Liver (tissue), 9 donors: ENCODE measurements around the gene MAG. TPM values are rescaled to one million over a fixed set of nuclear protein-coding genes. Genes with fewer than 3 reads are reported as not detected.

Source experiments
- DNase-seq: peaks from one replicate; pipeline ENCODE4 v3.0.0-alpha.2; 2017; ENCODE audit warnings: low spot score
- H3K27ac ChIP-seq, 2 donors: one replicate each; pipeline ENCODE4 v1.7.0; 2013; ENCODE audit warnings: inconsistent platforms in 2 of 2, low read length in 2 of 2, control low read depth in 1 of 2, low read depth in 1 of 2, mild to moderate bottlenecking in 1 of 2
- H3K27me3 ChIP-seq, 4 donors: one replicate each; pipeline versions ENCODE4 v1.6.1 to v1.7.0; 2013; ENCODE audit warnings: low read length in 3 of 4, inconsistent platforms in 1 of 4, mild to moderate bottlenecking in 1 of 4, moderate library complexity in 1 of 4; ENCODE audit not compliant: control insufficient read depth in 4 of 4, insufficient read depth in 4 of 4
- H3K36me3 ChIP-seq, 4 donors: one replicate each; pipeline versions ENCODE4 v1.6.1 to v1.7.0; 2013; ENCODE audit warnings: low read length in 3 of 4, mild to moderate bottlenecking in 3 of 4, low read depth in 1 of 4, moderate library complexity in 1 of 4; ENCODE audit not compliant: control insufficient read depth in 4 of 4, insufficient read depth in 3 of 4
- H3K4me1 ChIP-seq, 4 donors: one replicate each; pipeline versions ENCODE4 v1.6.1 to v1.7.0; 2013; ENCODE audit warnings: low read length in 3 of 4, mild to moderate bottlenecking in 3 of 4, moderate library complexity in 1 of 4; ENCODE audit not compliant: control insufficient read depth in 4 of 4, insufficient read depth in 4 of 4
- H3K4me3 ChIP-seq, 3 donors: one replicate each; pipeline versions ENCODE4 v1.6.1 to v1.7.0; 2013; ENCODE audit warnings: low read length in 3 of 3, control low read depth in 1 of 3, low read depth in 1 of 3, mild to moderate bottlenecking in 1 of 3
- H3K9ac ChIP-seq, 2 donors: one replicate each; pipeline ENCODE4 v1.7.0; 2013; ENCODE audit warnings: low read length in 2 of 2, mild to moderate bottlenecking in 2 of 2, moderate library complexity in 2 of 2, control low read depth in 1 of 2, low read depth in 1 of 2
- H3K9me3 ChIP-seq, 4 donors: one replicate each; pipeline versions ENCODE4 v1.6.1 to v1.7.0; 2013; ENCODE audit warnings: low read length in 3 of 4; ENCODE audit not compliant: control insufficient read depth in 4 of 4
- CTCF ChIP-seq: fragments of 150-350 bp; IDR thresholded peaks from 2 replicates; pipeline ENCODE4 v1.5.1; 2017; ENCODE audit warnings: improper control_type of control experiment, low read depth, low read length; ENCODE audit not compliant: missing input control
- EGR1 ChIP-seq, 2 donors: IDR thresholded peaks; 2 replicates each; pipeline ENCODE4 v1.6.1; 2016 to 2018; ENCODE audit warnings: antibody characterized with exemption in 2 of 2, low read depth in 2 of 2
- FOXA1 ChIP-seq: IDR thresholded peaks from 2 replicates; pipeline ENCODE4 v1.6.1; 2016; ENCODE audit warnings: antibody characterized with exemption
- FOXA2 ChIP-seq: IDR thresholded peaks from 2 replicates; pipeline ENCODE4 v1.6.1; 2016; ENCODE audit warnings: antibody characterized with exemption
- GABPA ChIP-seq, 2 donors: IDR thresholded peaks in 1 of 2; conservative IDR thresholded peaks in 1 of 2; 2 replicates each; pipeline ENCODE4 v1.6.1; 2016; ENCODE audit warnings: antibody characterized with exemption in 2 of 2, mild to moderate bottlenecking in 1 of 2, moderate library complexity in 1 of 2
- HNF4A ChIP-seq, 2 donors: conservative IDR thresholded peaks; 2 replicates each; pipeline ENCODE4 v1.6.1; 2016; ENCODE audit warnings: antibody characterized with exemption in 2 of 2, mild to moderate bottlenecking in 2 of 2
- HNF4G ChIP-seq: IDR thresholded peaks from 2 replicates; pipeline ENCODE4 v1.6.1; 2016; ENCODE audit warnings: antibody characterized with exemption
- NR2F2 ChIP-seq: IDR thresholded peaks from 2 replicates; pipeline ENCODE4 v1.6.1; 2016; ENCODE audit warnings: antibody characterized with exemption
- RAD21 ChIP-seq, 2 donors: IDR thresholded peaks; 2 replicates each; pipeline ENCODE4 v1.6.1; 2016; ENCODE audit warnings: antibody characterized with exemption in 2 of 2, mild to moderate bottlenecking in 2 of 2
- RXRA ChIP-seq, 2 donors: IDR thresholded peaks; 2 replicates each; pipeline ENCODE4 v1.6.1; 2017 to 2018; ENCODE audit warnings: antibody characterized with exemption in 2 of 2, mild to moderate bottlenecking in 1 of 2
- SP1 ChIP-seq: IDR thresholded peaks from 2 replicates; pipeline ENCODE4 v1.6.1; 2018; ENCODE audit warnings: antibody characterized with exemption, mild to moderate bottlenecking
- TAF1 ChIP-seq: conservative IDR thresholded peaks from 2 replicates; pipeline ENCODE4 v1.6.1; 2016; ENCODE audit warnings: antibody characterized with exemption, mild to moderate bottlenecking
- YY1 ChIP-seq: IDR thresholded peaks from 2 replicates; pipeline ENCODE4 v1.6.1; 2016; ENCODE audit warnings: antibody characterized with exemption, mild to moderate bottlenecking
- WGBS: extraction: QIAGEN DNeasy Blood & Tissue Kit; methylation state at CpG from one replicate; pipeline ENCODE4 v1.1.7; 2013; 5-methylcytosine and 5-hydroxymethylcytosine counted together
- polyA plus RNA-seq, 2 donors: library from polyadenylated mRNA; stranded (reverse) in 1 of 2; unstranded in 1 of 2; fragments of 200-250 nt in 1 of 2; fragments of >200 nt in 1 of 2; fragmentation: Nextera tagmentation in 1 of 2; extraction: Ambion mirVana in 1 of 2; gene quantifications; one replicate each; pipeline versions ENCODE4 v1.2.1 to v1.2.3, GENCODE V29; 2013 to 2015
- total RNA-seq, 2 donors: library from RNA; depleted of rRNA; stranded (reverse); fragments of >200 nt; gene quantifications; one replicate each; pipeline ENCODE4 v1.2.3, GENCODE V29; 2014
- TF ChIP-seq, protein P1 (sequence below): IDR thresholded peaks from 2 replicates; pipeline ENCODE4 v1.6.1; 2016; ENCODE audit warnings: antibody characterized with exemption
- TF ChIP-seq, protein P2 (sequence below): IDR thresholded peaks from 2 replicates; pipeline ENCODE4 v1.6.1; 2016; ENCODE audit warnings: antibody characterized with exemption
- TF ChIP-seq, protein P3 (sequence below): IDR thresholded peaks from 2 replicates; pipeline ENCODE4 v1.6.1; 2016; ENCODE audit warnings: antibody characterized with exemption, mild to moderate bottlenecking
- donor health status: healthy.
- donor health status: healthy.
- donor health status: healthy.
- donor health status: healthy.
- donor health status: healthy.

The MAG gene
- total and polyA plus RNA-seq, 4 donors: 0.29 to 3.9 (median 0.33) TPM; not detected in 1

GRCh38 chr19:35294859-35295791, 3.2 kb downstream of the MAG start:
- no peak overlapping the region for H3K4me3 ChIP-seq

GRCh38 chr19:35295792-35296462, 4.0 kb downstream of the MAG start:
- H3K4me1 ChIP-seq: no peaks in the 10 kb centered on the region
- 74% methylated on average over 24 of the region's 24 CpGs for WGBS
- H3K9ac ChIP-seq: no peak overlapping the region
- no peaks in the 10 kb centered on the region for H3K36me3 ChIP-seq
- TF ChIP-seq RXRA (IDR thresholded peaks at IDR 0.05): no peak
- no peak for TF ChIP-seq CTCF
- no peak for TF ChIP-seq FOXA1
- no peak for TF ChIP-seq GABPA (IDR thresholded peaks at IDR 0.05 in 1 of 2, conservative IDR thresholded peaks at IDR 0.05 in 1 of 2)
- TF ChIP-seq SP1: no peak
- TF ChIP-seq, protein P1, sequence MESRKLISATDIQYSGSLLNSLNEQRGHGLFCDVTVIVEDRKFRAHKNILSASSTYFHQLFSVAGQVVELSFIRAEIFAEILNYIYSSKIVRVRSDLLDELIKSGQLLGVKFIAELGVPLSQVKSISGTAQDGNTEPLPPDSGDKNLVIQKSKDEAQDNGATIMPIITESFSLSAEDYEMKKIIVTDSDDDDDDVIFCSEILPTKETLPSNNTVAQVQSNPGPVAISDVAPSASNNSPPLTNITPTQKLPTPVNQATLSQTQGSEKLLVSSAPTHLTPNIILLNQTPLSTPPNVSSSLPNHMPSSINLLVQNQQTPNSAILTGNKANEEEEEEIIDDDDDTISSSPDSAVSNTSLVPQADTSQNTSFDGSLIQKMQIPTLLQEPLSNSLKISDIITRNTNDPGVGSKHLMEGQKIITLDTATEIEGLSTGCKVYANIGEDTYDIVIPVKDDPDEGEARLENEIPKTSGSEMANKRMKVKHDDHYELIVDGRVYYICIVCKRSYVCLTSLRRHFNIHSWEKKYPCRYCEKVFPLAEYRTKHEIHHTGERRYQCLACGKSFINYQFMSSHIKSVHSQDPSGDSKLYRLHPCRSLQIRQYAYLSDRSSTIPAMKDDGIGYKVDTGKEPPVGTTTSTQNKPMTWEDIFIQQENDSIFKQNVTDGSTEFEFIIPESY: no peak
- no peak for TF ChIP-seq EGR1 (IDR thresholded peaks at IDR 0.05; ENCODE audit: low read depth in 2 of 2)
- TF ChIP-seq HNF4A (conservative IDR thresholded peaks at IDR 0.05): no peak
- TF ChIP-seq, protein P2, sequence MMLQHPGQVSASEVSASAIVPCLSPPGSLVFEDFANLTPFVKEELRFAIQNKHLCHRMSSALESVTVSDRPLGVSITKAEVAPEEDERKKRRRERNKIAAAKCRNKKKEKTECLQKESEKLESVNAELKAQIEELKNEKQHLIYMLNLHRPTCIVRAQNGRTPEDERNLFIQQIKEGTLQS: no peak
- TF ChIP-seq YY1: no peak
- TF ChIP-seq HNF4G: no peak
- TF ChIP-seq, protein P3, sequence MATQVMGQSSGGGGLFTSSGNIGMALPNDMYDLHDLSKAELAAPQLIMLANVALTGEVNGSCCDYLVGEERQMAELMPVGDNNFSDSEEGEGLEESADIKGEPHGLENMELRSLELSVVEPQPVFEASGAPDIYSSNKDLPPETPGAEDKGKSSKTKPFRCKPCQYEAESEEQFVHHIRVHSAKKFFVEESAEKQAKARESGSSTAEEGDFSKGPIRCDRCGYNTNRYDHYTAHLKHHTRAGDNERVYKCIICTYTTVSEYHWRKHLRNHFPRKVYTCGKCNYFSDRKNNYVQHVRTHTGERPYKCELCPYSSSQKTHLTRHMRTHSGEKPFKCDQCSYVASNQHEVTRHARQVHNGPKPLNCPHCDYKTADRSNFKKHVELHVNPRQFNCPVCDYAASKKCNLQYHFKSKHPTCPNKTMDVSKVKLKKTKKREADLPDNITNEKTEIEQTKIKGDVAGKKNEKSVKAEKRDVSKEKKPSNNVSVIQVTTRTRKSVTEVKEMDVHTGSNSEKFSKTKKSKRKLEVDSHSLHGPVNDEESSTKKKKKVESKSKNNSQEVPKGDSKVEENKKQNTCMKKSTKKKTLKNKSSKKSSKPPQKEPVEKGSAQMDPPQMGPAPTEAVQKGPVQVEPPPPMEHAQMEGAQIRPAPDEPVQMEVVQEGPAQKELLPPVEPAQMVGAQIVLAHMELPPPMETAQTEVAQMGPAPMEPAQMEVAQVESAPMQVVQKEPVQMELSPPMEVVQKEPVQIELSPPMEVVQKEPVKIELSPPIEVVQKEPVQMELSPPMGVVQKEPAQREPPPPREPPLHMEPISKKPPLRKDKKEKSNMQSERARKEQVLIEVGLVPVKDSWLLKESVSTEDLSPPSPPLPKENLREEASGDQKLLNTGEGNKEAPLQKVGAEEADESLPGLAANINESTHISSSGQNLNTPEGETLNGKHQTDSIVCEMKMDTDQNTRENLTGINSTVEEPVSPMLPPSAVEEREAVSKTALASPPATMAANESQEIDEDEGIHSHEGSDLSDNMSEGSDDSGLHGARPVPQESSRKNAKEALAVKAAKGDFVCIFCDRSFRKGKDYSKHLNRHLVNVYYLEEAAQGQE: no peak
- no peak for TF ChIP-seq RAD21 (IDR thresholded peaks at IDR 0.05)
- TF ChIP-seq TAF1: no peak
- H3K27ac ChIP-seq: no peak overlapping the region
- no peaks in the 10 kb centered on the region for H3K9me3 ChIP-seq
- H3K27me3 ChIP-seq: no peaks in the 10 kb centered on the region
- no peak overlapping the region for H3K4me3 ChIP-seq
- no peak for DNase-seq

More at GRCh38 chr19:35294859-35295791, 3.2 kb downstream of the MAG start:
- no peak overlapping the region for H3K9ac ChIP-seq
- H3K36me3 ChIP-seq: no peaks in the 10 kb centered on the region
- no peaks in the 10 kb centered on the region for H3K4me1 ChIP-seq
- TF ChIP-seq NR2F2 (no peak), HNF4A (conservative IDR thresholded peaks at IDR 0.05) (no peak), GABPA (IDR thresholded peaks at IDR 0.05 in 1 of 2, conservative IDR thresholded peaks at IDR 0.05 in 1 of 2) (no peak), SP1 (no peak), RXRA (IDR thresholded peaks at IDR 0.05) (no peak), FOXA2 (no peak), HNF4G (no peak), FOXA1 (no peak), CTCF (no peak)
- no peak for DNase-seq
- WGBS: 81% methylated on average over 25 of the region's 25 CpGs
- H3K27me3 ChIP-seq: no peaks in the 10 kb centered on the region
- H3K9me3 ChIP-seq: no peaks in the 10 kb centered on the region
- H3K27ac ChIP-seq: no peak overlapping the region
